Karpas-422 (cell line): ENCODE results near the gene FAM124A. TPM values are rescaled to one million over a fixed set of nuclear protein-coding genes. Genes with fewer than 3 reads are reported as not detected.

ENCODE experiments used
- DNase-seq: peaks from one replicate; pipeline ENCODE4 v3.0.0-alpha.2; 2015
- H2AFZ ChIP-seq: fragments of 200-600 bp; sonication (generic); 2 replicates; pipeline ENCODE4 v1.6.1; 2014; ENCODE audit warnings: antibody characterized with exemption, low read length, mixed read lengths
- H3K27ac ChIP-seq: fragments of 200-600 bp; sonication (generic); 2 replicates; pipeline ENCODE4 v1.5.1; 2014; ENCODE audit warnings: mild to moderate bottlenecking, low read length, moderate library complexity
- H3K27me3 ChIP-seq: fragments of 200-600 bp; sonication (generic); 2 replicates; pipeline ENCODE4 v1.6.1; 2014; ENCODE audit warnings: low read length, mixed read lengths
- H3K36me3 ChIP-seq: fragments of 200-600 bp; sonication (generic); 2 replicates; pipeline ENCODE4 v1.6.1; 2014; ENCODE audit warnings: low read length, mixed read lengths; ENCODE audit not compliant: insufficient read depth
- H3K4me1 ChIP-seq: fragments of 200-600 bp; sonication (generic); 2 replicates; pipeline ENCODE4 v1.6.1; 2014; ENCODE audit warnings: mild to moderate bottlenecking, low read length, mixed read lengths
- H3K4me2 ChIP-seq: fragments of 200-600 bp; sonication (generic); 2 replicates; pipeline ENCODE4 v1.6.1; 2014; ENCODE audit warnings: low read length, low read depth, mild to moderate bottlenecking; ENCODE audit not compliant: poor library complexity, severe bottlenecking
- H3K4me3 ChIP-seq: fragments of 200-600 bp; sonication (generic); 2 replicates; pipeline ENCODE4 v1.5.1; 2014; ENCODE audit warnings: mild to moderate bottlenecking, antibody characterized with exemption, low read length, mixed read lengths
- H3K79me2 ChIP-seq: fragments of 200-600 bp; sonication (generic); 2 replicates; pipeline ENCODE4 v1.6.1; 2014; ENCODE audit warnings: mild to moderate bottlenecking, low read length, mixed read lengths
- H3K9ac ChIP-seq: fragments of 200-600 bp; sonication (generic); 2 replicates; pipeline ENCODE4 v1.6.0; 2014; ENCODE audit warnings: low read length
- H3K9me2 ChIP-seq: fragments of 200-600 bp; sonication (generic), shearing (Covaris generic); replicated peaks from 2 replicates; pipeline ENCODE4 v1.6.0; 2014; ENCODE audit warnings: mild to moderate bottlenecking, low read length, moderate library complexity; ENCODE audit not compliant: insufficient read depth
- H3K9me3 ChIP-seq: fragments of 300-700, 200-600 bp; sonication (generic); 2 replicates; pipeline ENCODE4 v1.6.1; 2014; ENCODE audit warnings: low read length, mixed read lengths
- H4K20me1 ChIP-seq: fragments of 200-600 bp; sonication (generic); 2 replicates; pipeline ENCODE4 v1.6.1; 2014; ENCODE audit warnings: mild to moderate bottlenecking, antibody characterized with exemption, low read length, low read depth; ENCODE audit not compliant: insufficient read depth
- total RNA-seq: library from RNA; depleted of rRNA; stranded (reverse); fragments of >200 nt; shearing (Covaris generic); gene quantifications from 2 replicates; pipeline ENCODE4 v1.2.3, GENCODE V29; 2014; ENCODE audit warnings: low replicate concordance

Gene FAM124A
- total RNA-seq, 1 experiment from 2014 or later = not detected

- no peaks in the 10 kb centered on the region for H3K36me3 ChIP-seq
- H3K9me2 ChIP-seq = no peaks in the 10 kb centered on the region
- H3K27me3 ChIP-seq = no peaks in the 10 kb centered on the region
- no peaks in the 10 kb centered on the region for H4K20me1 ChIP-seq
- H3K4me1 ChIP-seq = peaks cover 11% of the 10 kb centered on the region
- H3K9ac ChIP-seq = no peak overlapping the region
- H3K4me2 ChIP-seq = no peak overlapping the region
- no peaks in the 10 kb centered on the region for H3K79me2 ChIP-seq
- no peak overlapping the region for H3K4me3 ChIP-seq
- DNase-seq = no peak
- no peak overlapping the region for H2AFZ ChIP-seq
- no peak overlapping the region for H3K27ac ChIP-seq
- H3K9me3 ChIP-seq = no peaks in the 10 kb centered on the region
These were observed 10.3 kb upstream of the FAM124A start for GRCh38 chr13:51211910-51212309.

GRCh38 chr13:51212758-51213157 is 9.4 kb upstream of the FAM124A start:
- Histone ChIP-seq H2AFZ (no peak overlapping the region), H3K4me1 (peaks cover 11% of the 10 kb centered on the region), H3K4me2 (no peak overlapping the region), H3K4me3 (no peak overlapping the region), H3K9me2 (no peaks in the 10 kb centered on the region), H3K36me3 (no peaks in the 10 kb centered on the region), H3K79me2 (no peaks in the 10 kb centered on the region), H3K9me3 (no peaks in the 10 kb centered on the region), H3K27me3 (no peaks in the 10 kb centered on the region), H3K9ac (no peak overlapping the region), H4K20me1 (no peaks in the 10 kb centered on the region), H3K27ac (no peak overlapping the region)
- DNase-seq = no peak

DNA sequence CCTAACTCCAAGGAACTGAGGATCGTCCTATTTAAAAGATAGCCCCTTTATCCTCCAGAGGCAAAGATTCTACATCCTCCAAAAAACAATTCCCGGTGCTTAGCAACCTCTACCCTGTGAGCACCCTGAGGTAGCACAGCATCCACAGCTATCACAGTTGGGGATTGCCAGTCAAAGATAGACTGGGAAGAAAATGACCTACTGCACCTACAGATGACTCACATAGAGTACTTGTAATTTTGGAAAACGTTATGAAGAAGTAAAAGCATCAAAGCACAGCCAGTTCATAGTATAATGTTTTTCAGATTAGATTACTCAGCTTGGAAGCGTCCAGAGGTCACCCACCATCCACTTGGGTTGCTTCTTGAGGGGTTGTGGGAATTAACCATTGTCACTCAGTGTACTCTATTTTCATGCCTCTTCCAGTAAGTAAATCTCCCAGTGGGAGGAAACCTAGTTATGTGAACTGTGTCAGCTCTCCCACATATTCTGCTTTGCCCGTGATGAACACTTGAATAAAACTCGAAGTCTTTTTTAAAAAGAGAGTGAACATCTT is 8.9 kb upstream of the FAM124A start:
- Histone ChIP-seq H3K9me3 (no peaks in the 10 kb centered on the region), H3K27ac (no peak overlapping the region), H3K4me1 (peaks cover 11% of the 10 kb centered on the region), H3K27me3 (no peaks in the 10 kb centered on the region), H3K36me3 (no peaks in the 10 kb centered on the region), H2AFZ (no peak overlapping the region), H3K4me2 (no peak overlapping the region), H3K4me3 (no peak overlapping the region), H3K79me2 (no peaks in the 10 kb centered on the region), H4K20me1 (no peaks in the 10 kb centered on the region), H3K9me2 (no peaks in the 10 kb centered on the region), H3K9ac (no peak overlapping the region)
- DNase-seq = no peak

GRCh38 chr13:51218626-51219025 is 3.6 kb upstream of the FAM124A start:
- H3K4me2 ChIP-seq = no peak overlapping the region
- no peaks in the 10 kb centered on the region for H3K36me3 ChIP-seq
- no peaks in the 10 kb centered on the region for H3K9me3 ChIP-seq
- H3K4me1 ChIP-seq = peaks cover 3% of the 10 kb centered on the region; the same call in 1 of the 2 replicates
- no peaks in the 10 kb centered on the region for H4K20me1 ChIP-seq
- no peak overlapping the region for H2AFZ ChIP-seq
- no peak overlapping the region for H3K27ac ChIP-seq
- no peak overlapping the region for H3K9ac ChIP-seq
- no peaks in the 10 kb centered on the region for H3K27me3 ChIP-seq
- H3K4me3 ChIP-seq = no peak overlapping the region
- no peaks in the 10 kb centered on the region for H3K79me2 ChIP-seq
- H3K9me2 ChIP-seq = no peaks in the 10 kb centered on the region
- no peak for DNase-seq

DNA sequence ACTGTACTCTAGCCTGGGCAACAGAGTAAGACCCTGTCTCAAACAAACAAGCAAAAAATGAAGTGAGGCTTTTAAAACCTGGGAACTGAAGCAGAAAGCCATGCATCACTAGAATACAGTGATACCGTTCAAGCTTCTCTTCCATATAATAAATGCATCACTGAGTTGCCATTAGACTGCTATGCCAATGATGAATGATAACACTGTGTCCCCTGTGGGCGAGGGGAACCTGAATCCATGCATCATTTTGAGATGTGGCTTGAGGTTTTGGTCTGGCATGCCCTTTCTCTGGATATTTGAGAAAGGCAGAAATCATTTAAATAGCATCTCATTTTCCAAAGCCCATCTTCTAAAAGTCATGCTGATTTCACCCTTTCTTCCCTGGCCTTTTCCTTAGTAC is 1.5 kb upstream of the FAM124A start:
- no peaks in the 10 kb centered on the region for H3K9me2 ChIP-seq

GRCh38 chr13:51221108-51221507 is 1.1 kb upstream of the FAM124A start:
- Histone ChIP-seq H3K4me3 (no peak overlapping the region), H3K9me3 (no peaks in the 10 kb centered on the region), H3K4me2 (no peak overlapping the region), H3K79me2 (no peaks in the 10 kb centered on the region), H3K9ac (no peak overlapping the region), H3K27ac (no peak overlapping the region), H3K9me2 (no peaks in the 10 kb centered on the region), H4K20me1 (no peaks in the 10 kb centered on the region), H3K36me3 (no peaks in the 10 kb centered on the region), H2AFZ (no peak overlapping the region), H3K27me3 (no peaks in the 10 kb centered on the region), H3K4me1 (no peaks in the 10 kb centered on the region)
- DNase-seq = no peak

More for the DNA sequence above, 1.5 kb upstream of the FAM124A start:
- no peak for DNase-seq
- Histone ChIP-seq H2AFZ (no peak overlapping the region), H3K27me3 (no peaks in the 10 kb centered on the region), H4K20me1 (no peaks in the 10 kb centered on the region), H3K36me3 (no peaks in the 10 kb centered on the region), H3K4me3 (no peak overlapping the region), H3K4me2 (no peak overlapping the region), H3K79me2 (no peaks in the 10 kb centered on the region), H3K9me3 (no peaks in the 10 kb centered on the region), H3K4me1 (no peaks in the 10 kb centered on the region), H3K9ac (no peak overlapping the region), H3K27ac (no peak overlapping the region)

DNA sequence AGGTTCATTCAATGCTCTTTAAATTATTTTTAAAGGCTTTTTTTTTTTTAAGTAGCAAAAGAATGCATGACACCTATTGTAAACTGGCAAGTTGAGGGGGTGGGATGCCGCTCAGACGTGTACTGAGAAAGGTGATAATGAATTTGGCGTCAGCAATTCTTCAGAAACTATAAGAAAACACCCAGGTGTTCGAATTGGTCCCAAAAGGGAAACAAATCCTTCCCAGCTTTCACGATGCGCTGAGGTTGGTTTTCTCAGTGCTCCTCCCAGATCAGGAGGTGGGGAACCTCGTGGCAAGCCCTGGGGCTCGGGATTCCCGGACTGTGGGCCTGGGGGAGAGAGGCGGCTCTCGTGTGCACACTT is 543 bp upstream of the FAM124A start:
- H4K20me1 ChIP-seq = no peaks in the 10 kb centered on the region
- no peak for DNase-seq
- no peaks in the 10 kb centered on the region for H3K9me2 ChIP-seq
- H3K9me3 ChIP-seq = no peaks in the 10 kb centered on the region
- H3K4me2 ChIP-seq = no peak overlapping the region
- H3K79me2 ChIP-seq = no peaks in the 10 kb centered on the region
- no peak overlapping the region for H3K27ac ChIP-seq
- no peaks in the 10 kb centered on the region for H3K27me3 ChIP-seq
- no peaks in the 10 kb centered on the region for H3K36me3 ChIP-seq
- H3K4me1 ChIP-seq = no peaks in the 10 kb centered on the region
- H2AFZ ChIP-seq = no peak overlapping the region
- H3K4me3 ChIP-seq = no peak overlapping the region
- H3K9ac ChIP-seq = no peak overlapping the region

DNA sequence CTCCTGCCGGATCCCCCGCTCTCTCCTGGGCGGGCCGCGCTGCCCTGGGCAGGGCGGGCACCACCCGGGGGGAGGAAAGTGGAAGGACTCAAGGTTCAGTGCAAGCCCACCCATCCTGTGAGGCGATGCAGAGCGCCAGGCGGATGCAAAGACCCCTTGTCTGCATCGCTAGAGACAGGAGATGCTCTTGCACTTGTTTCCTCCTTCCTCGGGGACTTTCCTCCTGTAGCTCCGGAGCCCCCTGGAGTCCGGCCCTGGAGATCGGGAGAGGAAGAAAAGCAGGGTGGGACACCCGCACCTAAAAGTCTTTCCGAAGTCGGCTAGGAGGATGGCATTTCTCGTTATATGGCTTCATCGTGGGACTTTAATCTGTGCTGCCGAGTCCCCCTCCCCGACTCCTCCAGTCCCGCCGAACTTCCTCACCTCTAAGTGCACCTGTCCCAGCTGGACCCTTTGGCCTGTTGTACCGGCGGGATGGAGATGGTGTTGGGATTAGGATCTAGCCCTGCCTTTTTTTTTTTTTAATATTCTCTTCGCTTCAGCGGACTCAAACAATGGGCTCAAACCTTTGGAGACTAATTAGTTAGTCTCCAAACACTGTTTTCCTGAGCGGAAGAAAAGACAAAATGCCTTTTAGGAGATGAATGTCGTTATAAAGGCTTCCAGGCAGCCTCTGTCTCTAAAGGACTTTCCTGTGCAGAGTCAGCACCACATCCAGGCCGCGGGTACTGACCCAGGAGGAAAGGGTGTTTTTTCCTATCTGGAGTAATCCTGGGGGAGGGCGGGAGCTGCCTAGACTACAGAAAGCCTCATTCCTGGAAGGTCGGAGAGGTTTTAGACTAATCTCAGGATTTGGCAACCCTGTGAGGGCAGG is 725 bp downstream of the FAM124A start:
- H4K20me1 ChIP-seq = no peaks in the 10 kb centered on the region
- no peak overlapping the region for H3K4me2 ChIP-seq
- no peak overlapping the region for H3K4me3 ChIP-seq
- H3K9me3 ChIP-seq = no peaks in the 10 kb centered on the region
- H3K27ac ChIP-seq = no peak overlapping the region
- H3K9ac ChIP-seq = no peak overlapping the region
- no peaks in the 10 kb centered on the region for H3K27me3 ChIP-seq
- H2AFZ ChIP-seq = no peak overlapping the region
- no peaks in the 10 kb centered on the region for H3K79me2 ChIP-seq
- H3K9me2 ChIP-seq = no peaks in the 10 kb centered on the region
- no peaks in the 10 kb centered on the region for H3K4me1 ChIP-seq
- no peaks in the 10 kb centered on the region for H3K36me3 ChIP-seq
- no peak for DNase-seq
